Inflammatory macrophage treated with lipopolysaccharide for 1 hour (primary cell): ENCODE measurements around the gene SLC31A1.
"Not testable (repeated sequence)": the region's sequence is repeated elsewhere in the genome, so short reads cannot be mapped to it uniquely, and the experiment has no call there.

Experiments used
- DNase-seq, 2 donors: peaks; one replicate each; pipeline ENCODE4 v3.0.0-alpha.2; 2020 to 2022

The SLC31A1 gene

GRCh38 chr9:113221800-113222481 lies 597 bp downstream of the SLC31A1 start:
- peak in 1 of 2 donors; percentile 19 for DNase-seq

GRCh38 chr9:113222482-113222841 lies 1.1 kb downstream of the SLC31A1 start:
- peak; percentile 39 to 43 for DNase-seq

GRCh38 chr9:113223963-113224362 lies 2.6 kb downstream of the SLC31A1 start:
- no peak for DNase-seq

- DNase-seq, result peak; percentile 55 to 58
Measured at GRCh38 chr9:113227436-113227835, 6.1 kb downstream of the SLC31A1 start.

GRCh38 chr9:113228130-113228665 lies 6.9 kb downstream of the SLC31A1 start:
- DNase-seq, result no peak

- DNase-seq, result no peak
Measured at GRCh38 chr9:113231701-113232100, 10.4 kb downstream of the SLC31A1 start.

- DNase-seq, result not testable (repeated sequence)
Measured at GRCh38 chr9:113235701-113236255, 14.4 kb downstream of the SLC31A1 start.

- DNase-seq, result no peak
Measured at GRCh38 chr9:113237026-113237425, 15.7 kb downstream of the SLC31A1 start.

- DNase-seq, result no peak
Measured at GRCh38 chr9:113238202-113238858, 17.0 kb downstream of the SLC31A1 start.

- DNase-seq, result peak; percentile 62 to 82
Measured at GRCh38 chr9:113238859-113239232, 17.5 kb downstream of the SLC31A1 start.

- DNase-seq, result no peak
Measured at GRCh38 chr9:113241161-113241560, 19.8 kb downstream of the SLC31A1 start.

- DNase-seq, result no peak
Measured at GRCh38 chr9:113244556-113244955, 23.2 kb downstream of the SLC31A1 start.

- no peak for DNase-seq
Measured at GRCh38 chr9:113245894-113246293, 24.6 kb downstream of the SLC31A1 start.

GRCh38 chr9:113246928-113247327 lies 25.6 kb downstream of the SLC31A1 start:
- DNase-seq, result no peak

GRCh38 chr9:113247640-113248039 lies 26.3 kb downstream of the SLC31A1 start:
- no peak for DNase-seq

- DNase-seq, result not testable (repeated sequence)
Measured at GRCh38 chr9:113249661-113250060, 28.3 kb downstream of the SLC31A1 start.

GRCh38 chr9:113250807-113251206 lies 29.5 kb downstream of the SLC31A1 start:
- no peak for DNase-seq

- no peak for DNase-seq
Measured at GRCh38 chr9:113254991-113255390, 33.6 kb downstream of the SLC31A1 start.

- DNase-seq, result peak; percentile 53 to 68
Measured at GRCh38 chr9:113255438-113255837, 34.1 kb downstream of the SLC31A1 start.

GRCh38 chr9:113257863-113258262 lies 36.5 kb downstream of the SLC31A1 start:
- no peak for DNase-seq

- no peak for DNase-seq
Measured at GRCh38 chr9:113258282-113258681, 36.9 kb downstream of the SLC31A1 start.

- no peak for DNase-seq
Measured at GRCh38 chr9:113261917-113262671, 40.8 kb downstream of the SLC31A1 start.

GRCh38 chr9:113266174-113266573 lies 44.8 kb downstream of the SLC31A1 start:
- DNase-seq, result no peak
